GM12878 (cell line): ENCODE measurements around the gene UTP14A. TPM values are rescaled to one million over a fixed set of nuclear protein-coding genes. Genes with fewer than 3 reads are reported as not detected.

Experiments
- ATAC-seq: fragments of 200-7000 bp; cut with Tn5 transposase; 3 replicates; pipeline ENCODE4 v1.9.1; 2020; ENCODE audit warnings: mild to moderate bottlenecking, moderate library complexity
- BruUV-seq: library from RNA; stranded (reverse); fragments of 400-500 nt; replicated peaks from 2 replicates; lab custom pipeline; 2021; lab: Mats Ljungman, UMichigan
- CTCF ChIA-PET: fragments of 300-600 bp; sonication (Branson Sonifier 250); formaldehyde crosslinking; extraction: SDS; loops from one replicate; lab custom pipeline; 2021; ENCODE audit warnings: inconsistent platforms; lab: Yijun Ruan, JAX
- POLR2A ChIA-PET: fragments of 350-600 bp; formaldehyde crosslinking; extraction: SDS; loops from one replicate; lab custom pipeline; 2021; ENCODE audit warnings: inconsistent platforms; lab: Charles Lee
- RAD21 ChIA-PET: fragments of 300-600 bp; sonication (Branson Sonifier 250); formaldehyde crosslinking; loops from one replicate; lab custom pipeline; 2023; ENCODE audit warnings: antibody characterized with exemption; ENCODE audit not compliant: unreplicated experiment; lab: Charles Lee
- SMC1A ChIA-PET: fragments of 300-600 bp; sonication (Branson Sonifier 250); formaldehyde crosslinking; loops from one replicate; lab custom pipeline; 2023; ENCODE audit not compliant: unreplicated experiment, uncharacterized antibody; lab: Charles Lee
- DNase-seq: peaks from one replicate; pipeline ENCODE4 v3.0.0-alpha.2; 2011; ENCODE audit warnings: low read depth, low spot score
- FAIRE-seq: peaks from 3 replicates; lab custom pipeline; 2011; peaks lifted over from hg19 to GRCh38; lab: Jason Lieb, UNC
- H2AFZ ChIP-seq: 2 replicates; pipeline ENCODE4 v1.6.0; 2011; ENCODE audit warnings: low read depth, low read length, control low read depth; ENCODE audit not compliant: control insufficient read depth
- H3K27ac ChIP-seq: 2 replicates; pipeline ENCODE4 v1.5.1; 2011; ENCODE audit warnings: control low read depth; ENCODE audit not compliant: control insufficient read depth, insufficient read depth
- H3K27me3 ChIP-seq, 2 experiments: replicated peaks in 1 of 2; 2 replicates each; pipeline versions ENCODE4 v1.6.0 to v1.6.1; 2011; ENCODE audit warnings: low read length in 1 of 2; ENCODE audit not compliant: control insufficient read depth in 2 of 2, insufficient read depth in 2 of 2
- H3K36me3 ChIP-seq, 2 experiments: 2 replicates each; pipeline ENCODE4 v1.5.1; 2011; ENCODE audit warnings: low read length in 1 of 2; ENCODE audit not compliant: control insufficient read depth in 2 of 2, insufficient read depth in 2 of 2
- H3K4me1 ChIP-seq: 2 replicates; pipeline ENCODE4 v1.6.1; 2011; ENCODE audit warnings: mild to moderate bottlenecking, low read length, moderate library complexity, mixed read lengths; ENCODE audit not compliant: control insufficient read depth, insufficient read depth
- H3K4me2 ChIP-seq: 2 replicates; pipeline ENCODE4 v1.6.0; 2011; ENCODE audit warnings: control low read depth; ENCODE audit not compliant: control insufficient read depth, insufficient read depth
- H3K4me3 ChIP-seq: fragments of 200-600 bp; sonication (generic); 2 replicates; pipeline ENCODE4 v1.5.1; 2016
- H3K79me2 ChIP-seq: 2 replicates; pipeline ENCODE4 v1.6.0; 2011; ENCODE audit warnings: low read length; ENCODE audit not compliant: control insufficient read depth, insufficient read depth
- H3K9ac ChIP-seq: 2 replicates; pipeline ENCODE4 v1.8.0; 2011; ENCODE audit warnings: low read length, control low read depth, mixed read lengths; ENCODE audit not compliant: control insufficient read depth, insufficient read depth
- H3K9me3 ChIP-seq: replicated peaks from 3 replicates; pipeline ENCODE4 v1.5.1; 2011; ENCODE audit warnings: mild to moderate bottlenecking, low read length; ENCODE audit not compliant: control insufficient read depth, insufficient read depth
- H4K20me1 ChIP-seq: 2 replicates; pipeline ENCODE4 v1.6.0; 2011; ENCODE audit not compliant: control insufficient read depth, insufficient read depth
- HCFC1 ChIP-seq: fragments of 150-350 bp; IDR thresholded peaks from 2 replicates; pipeline ENCODE4 v1.6.1; 2014; ENCODE audit warnings: low read length
- NFYA ChIP-seq: IDR thresholded peaks from 2 replicates; pipeline ENCODE4 v1.6.1; 2011; ENCODE audit warnings: low read depth, mild to moderate bottlenecking, low read length, improper control_type of control experiment, borderline replicate concordance
- NRF1 ChIP-seq: conservative IDR thresholded peaks from 2 replicates; pipeline ENCODE4 v1.6.1; 2011; ENCODE audit warnings: mild to moderate bottlenecking, low read depth, low read length, improper control_type of control experiment
- SIX5 ChIP-seq: IDR thresholded peaks from 2 replicates; pipeline ENCODE4 v1.6.1; 2011; ENCODE audit warnings: mild to moderate bottlenecking, low read depth, low read length, moderate library complexity; ENCODE audit not compliant: severe bottlenecking
- TBL1XR1 ChIP-seq: IDR thresholded peaks from 2 replicates; pipeline ENCODE4 v1.6.1; 2012; ENCODE audit warnings: low read depth, low read length, improper control_type of control experiment
- WRNIP1 ChIP-seq: IDR thresholded peaks from 2 replicates; pipeline ENCODE4 v1.6.1; 2011; ENCODE audit warnings: low read depth, low read length, improper control_type of control experiment, borderline replicate concordance
- YY1 ChIP-seq: IDR thresholded peaks from 2 replicates; pipeline ENCODE4 v1.6.1; 2011; ENCODE audit warnings: low read depth, mild to moderate bottlenecking, low read length
- WGBS: methylation state at CpG from one replicate; pipeline ENCODE4 v1.1.6; 2016; ENCODE audit warnings: low lambda C conversion rate; ENCODE audit not compliant: insufficient replicate concordance, insufficient coverage; ENCODE audit errors: missing lambda C conversion rate; 5-methylcytosine and 5-hydroxymethylcytosine counted together
- in situ Hi-C: fragments of 300-500 bp; cut with MboI; formaldehyde crosslinking; loops from 9 replicates; pipeline ENCODE4 v1.14.3; 2018; ENCODE audit warnings: mixed read lengths
- intact Hi-C: fragments of 100-400 bp; cut with micrococcal nuclease; formaldehyde crosslinking; loops from one replicate; pipeline ENCODE4 v1.14.2; 2022; ENCODE audit not compliant: unreplicated experiment
- polyA plus RNA-seq, 11 experiments: library from polyadenylated mRNA; depleted of rRNA in 4 of 11; unstranded in 6 of 11; stranded (reverse) in 5 of 11; fragments of >200 nt; fragmentation: Nextera tagmentation in 4 of 11; fragmentation: Illumina TruSeq in 1 of 11; extraction: Ambion mirVana in 4 of 11; extraction: Trizol in 1 of 11; gene quantifications; 1 replicate in 1 of 11; 2 replicates in 10 of 11; pipeline versions ENCODE4 v1.2.1 to v1.2.3, GENCODE V29; 2011 to 2016; ENCODE audit warnings: inconsistent platforms in 2 of 11, missing spikeins in 2 of 11, low read depth in 1 of 11
- total RNA-seq, 4 experiments: library from RNA; depleted of rRNA in 3 of 4; stranded (reverse); fragments of >200 nt in 3 of 4; fragmentation: Illumina TruSeq in 1 of 4; extraction: Trizol in 1 of 4; gene quantifications; 2 replicates each; pipeline versions ENCODE4 v1.2.1 to v1.2.3, GENCODE V29; 2013 to 2021
- TF ChIP-seq, protein P1 (sequence below): fragments of 450-650 bp; IDR thresholded peaks from 2 replicates; pipeline ENCODE4 v1.6.1; 2017; ENCODE audit warnings: antibody characterized with exemption, mild to moderate bottlenecking, moderate library complexity
- TF ChIP-seq, protein P2 (sequence below): fragments of 450-650 bp; IDR thresholded peaks from 2 replicates; pipeline ENCODE4 v1.6.1; 2017; ENCODE audit warnings: mild to moderate bottlenecking, moderate library complexity
- TF ChIP-seq, protein P3 (sequence below): fragments of 450-650 bp; IDR thresholded peaks from 2 replicates; pipeline ENCODE4 v1.6.1; 2016; ENCODE audit warnings: mild to moderate bottlenecking
- TF ChIP-seq, protein P4 (sequence below): fragments of 450-650 bp; IDR thresholded peaks from 2 replicates; pipeline ENCODE4 v1.6.1; 2017; ENCODE audit warnings: mild to moderate bottlenecking, moderate library complexity

UTP14A gene
- total and polyA plus RNA-seq, 10 of the 15 experiments (the other 5 are each of a cell fraction or from before 2014, with no cell fraction given) = 16.9 to 49.8 (median 31.4) TPM

DNA sequence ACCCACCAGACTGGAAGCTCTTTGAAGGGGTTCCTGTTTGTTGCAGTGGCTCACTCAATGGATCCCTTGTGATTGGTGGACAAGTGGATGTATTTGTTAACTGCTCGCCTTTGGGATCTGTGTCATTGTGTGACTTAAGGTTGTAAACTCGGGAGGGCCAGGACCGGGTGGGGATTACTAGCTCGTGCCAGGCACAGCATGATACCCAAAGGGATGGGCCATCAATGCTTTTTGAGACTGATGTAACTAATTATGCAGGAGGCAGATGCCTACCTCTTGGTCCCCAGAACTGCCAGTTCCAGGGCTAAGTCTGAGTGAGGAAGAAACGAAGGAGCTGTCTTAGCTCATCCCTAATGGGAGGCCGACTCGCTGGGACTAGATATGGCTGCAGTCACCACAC lies 27.7 kb downstream of the UTP14A start:
- Histone ChIP-seq H4K20me1 (no peaks in the 10 kb centered on the region), H3K9me3 (no peaks in the 10 kb centered on the region; the same call in 2 of the 3 replicates), H3K36me3 (no peaks in the 10 kb centered on the region), H3K9ac (no peak overlapping the region), H3K4me3 (no peak overlapping the region), H3K27me3 (no peaks in the 10 kb centered on the region), H3K4me1 (no peaks in the 10 kb centered on the region), H3K4me2 (no peak overlapping the region), H3K27ac (no peak overlapping the region), H3K79me2 (no peaks in the 10 kb centered on the region), H2AFZ (no peak overlapping the region)
- CTCF ChIA-PET = no interaction called here
- POLR2A ChIA-PET = interaction anchor here (0.6 kb wide), 3 partner anchors 10 to 1761 kb away, joined by 3 to 4 read pairs (median 3); no protein-coding TSS in a partner anchor
- FAIRE-seq (no peak), DNase-seq (no peak), ATAC-seq (no peak)
- SMC1A ChIA-PET = no interaction called here
- BruUV-seq = no TSS peak
- intact Hi-C loops = loop anchor here (10.0 kb wide), 1 partner anchor 241 kb away; the partner anchor contains the start of gene RAB33A
- WGBS = 48% methylated on average over 7 of the region's 7 CpGs
- RAD21 ChIA-PET = interaction anchor here (0.7 to 1.0 kb wide), 2 partner anchors 94 to 185 kb away, joined by 3 read pairs; no protein-coding TSS in a partner anchor
- in situ Hi-C loops = no loop called here
- TF ChIP-seq, protein P1, sequence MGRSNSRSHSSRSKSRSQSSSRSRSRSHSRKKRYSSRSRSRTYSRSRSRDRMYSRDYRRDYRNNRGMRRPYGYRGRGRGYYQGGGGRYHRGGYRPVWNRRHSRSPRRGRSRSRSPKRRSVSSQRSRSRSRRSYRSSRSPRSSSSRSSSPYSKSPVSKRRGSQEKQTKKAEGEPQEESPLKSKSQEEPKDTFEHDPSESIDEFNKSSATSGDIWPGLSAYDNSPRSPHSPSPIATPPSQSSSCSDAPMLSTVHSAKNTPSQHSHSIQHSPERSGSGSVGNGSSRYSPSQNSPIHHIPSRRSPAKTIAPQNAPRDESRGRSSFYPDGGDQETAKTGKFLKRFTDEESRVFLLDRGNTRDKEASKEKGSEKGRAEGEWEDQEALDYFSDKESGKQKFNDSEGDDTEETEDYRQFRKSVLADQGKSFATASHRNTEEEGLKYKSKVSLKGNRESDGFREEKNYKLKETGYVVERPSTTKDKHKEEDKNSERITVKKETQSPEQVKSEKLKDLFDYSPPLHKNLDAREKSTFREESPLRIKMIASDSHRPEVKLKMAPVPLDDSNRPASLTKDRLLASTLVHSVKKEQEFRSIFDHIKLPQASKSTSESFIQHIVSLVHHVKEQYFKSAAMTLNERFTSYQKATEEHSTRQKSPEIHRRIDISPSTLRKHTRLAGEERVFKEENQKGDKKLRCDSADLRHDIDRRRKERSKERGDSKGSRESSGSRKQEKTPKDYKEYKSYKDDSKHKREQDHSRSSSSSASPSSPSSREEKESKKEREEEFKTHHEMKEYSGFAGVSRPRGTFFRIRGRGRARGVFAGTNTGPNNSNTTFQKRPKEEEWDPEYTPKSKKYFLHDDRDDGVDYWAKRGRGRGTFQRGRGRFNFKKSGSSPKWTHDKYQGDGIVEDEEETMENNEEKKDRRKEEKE = no peak
- no peak for TF ChIP-seq NRF1
- no peak for TF ChIP-seq TBL1XR1
- no peak for TF ChIP-seq YY1
- TF ChIP-seq, protein P2, sequence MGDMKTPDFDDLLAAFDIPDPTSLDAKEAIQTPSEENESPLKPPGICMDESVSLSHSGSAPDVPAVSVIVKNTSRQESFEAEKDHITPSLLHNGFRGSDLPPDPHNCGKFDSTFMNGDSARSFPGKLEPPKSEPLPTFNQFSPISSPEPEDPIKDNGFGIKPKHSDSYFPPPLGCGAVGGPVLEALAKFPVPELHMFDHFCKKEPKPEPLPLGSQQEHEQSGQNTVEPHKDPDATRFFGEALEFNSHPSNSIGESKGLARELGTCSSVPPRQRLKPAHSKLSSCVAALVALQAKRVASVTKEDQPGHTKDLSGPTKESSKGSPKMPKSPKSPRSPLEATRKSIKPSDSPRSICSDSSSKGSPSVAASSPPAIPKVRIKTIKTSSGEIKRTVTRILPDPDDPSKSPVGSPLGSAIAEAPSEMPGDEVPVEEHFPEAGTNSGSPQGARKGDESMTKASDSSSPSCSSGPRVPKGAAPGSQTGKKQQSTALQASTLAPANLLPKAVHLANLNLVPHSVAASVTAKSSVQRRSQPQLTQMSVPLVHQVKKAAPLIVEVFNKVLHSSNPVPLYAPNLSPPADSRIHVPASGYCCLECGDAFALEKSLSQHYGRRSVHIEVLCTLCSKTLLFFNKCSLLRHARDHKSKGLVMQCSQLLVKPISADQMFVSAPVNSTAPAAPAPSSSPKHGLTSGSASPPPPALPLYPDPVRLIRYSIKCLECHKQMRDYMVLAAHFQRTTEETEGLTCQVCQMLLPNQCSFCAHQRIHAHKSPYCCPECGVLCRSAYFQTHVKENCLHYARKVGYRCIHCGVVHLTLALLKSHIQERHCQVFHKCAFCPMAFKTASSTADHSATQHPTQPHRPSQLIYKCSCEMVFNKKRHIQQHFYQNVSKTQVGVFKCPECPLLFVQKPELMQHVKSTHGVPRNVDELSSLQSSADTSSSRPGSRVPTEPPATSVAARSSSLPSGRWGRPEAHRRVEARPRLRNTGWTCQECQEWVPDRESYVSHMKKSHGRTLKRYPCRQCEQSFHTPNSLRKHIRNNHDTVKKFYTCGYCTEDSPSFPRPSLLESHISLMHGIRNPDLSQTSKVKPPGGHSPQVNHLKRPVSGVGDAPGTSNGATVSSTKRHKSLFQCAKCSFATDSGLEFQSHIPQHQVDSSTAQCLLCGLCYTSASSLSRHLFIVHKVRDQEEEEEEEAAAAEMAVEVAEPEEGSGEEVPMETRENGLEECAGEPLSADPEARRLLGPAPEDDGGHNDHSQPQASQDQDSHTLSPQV = no peak
- TF ChIP-seq SIX5 = no peak
- TF ChIP-seq, protein P3, sequence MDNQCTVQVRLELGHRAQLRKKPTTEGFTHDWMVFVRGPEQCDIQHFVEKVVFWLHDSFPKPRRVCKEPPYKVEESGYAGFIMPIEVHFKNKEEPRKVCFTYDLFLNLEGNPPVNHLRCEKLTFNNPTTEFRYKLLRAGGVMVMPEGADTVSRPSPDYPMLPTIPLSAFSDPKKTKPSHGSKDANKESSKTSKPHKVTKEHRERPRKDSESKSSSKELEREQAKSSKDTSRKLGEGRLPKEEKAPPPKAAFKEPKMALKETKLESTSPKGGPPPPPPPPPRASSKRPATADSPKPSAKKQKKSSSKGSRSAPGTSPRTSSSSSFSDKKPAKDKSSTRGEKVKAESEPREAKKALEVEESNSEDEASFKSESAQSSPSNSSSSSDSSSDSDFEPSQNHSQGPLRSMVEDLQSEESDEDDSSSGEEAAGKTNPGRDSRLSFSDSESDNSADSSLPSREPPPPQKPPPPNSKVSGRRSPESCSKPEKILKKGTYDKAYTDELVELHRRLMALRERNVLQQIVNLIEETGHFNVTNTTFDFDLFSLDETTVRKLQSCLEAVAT = no peak
- no peak for TF ChIP-seq NFYA
- no peak for TF ChIP-seq WRNIP1
- TF ChIP-seq, protein P4, sequence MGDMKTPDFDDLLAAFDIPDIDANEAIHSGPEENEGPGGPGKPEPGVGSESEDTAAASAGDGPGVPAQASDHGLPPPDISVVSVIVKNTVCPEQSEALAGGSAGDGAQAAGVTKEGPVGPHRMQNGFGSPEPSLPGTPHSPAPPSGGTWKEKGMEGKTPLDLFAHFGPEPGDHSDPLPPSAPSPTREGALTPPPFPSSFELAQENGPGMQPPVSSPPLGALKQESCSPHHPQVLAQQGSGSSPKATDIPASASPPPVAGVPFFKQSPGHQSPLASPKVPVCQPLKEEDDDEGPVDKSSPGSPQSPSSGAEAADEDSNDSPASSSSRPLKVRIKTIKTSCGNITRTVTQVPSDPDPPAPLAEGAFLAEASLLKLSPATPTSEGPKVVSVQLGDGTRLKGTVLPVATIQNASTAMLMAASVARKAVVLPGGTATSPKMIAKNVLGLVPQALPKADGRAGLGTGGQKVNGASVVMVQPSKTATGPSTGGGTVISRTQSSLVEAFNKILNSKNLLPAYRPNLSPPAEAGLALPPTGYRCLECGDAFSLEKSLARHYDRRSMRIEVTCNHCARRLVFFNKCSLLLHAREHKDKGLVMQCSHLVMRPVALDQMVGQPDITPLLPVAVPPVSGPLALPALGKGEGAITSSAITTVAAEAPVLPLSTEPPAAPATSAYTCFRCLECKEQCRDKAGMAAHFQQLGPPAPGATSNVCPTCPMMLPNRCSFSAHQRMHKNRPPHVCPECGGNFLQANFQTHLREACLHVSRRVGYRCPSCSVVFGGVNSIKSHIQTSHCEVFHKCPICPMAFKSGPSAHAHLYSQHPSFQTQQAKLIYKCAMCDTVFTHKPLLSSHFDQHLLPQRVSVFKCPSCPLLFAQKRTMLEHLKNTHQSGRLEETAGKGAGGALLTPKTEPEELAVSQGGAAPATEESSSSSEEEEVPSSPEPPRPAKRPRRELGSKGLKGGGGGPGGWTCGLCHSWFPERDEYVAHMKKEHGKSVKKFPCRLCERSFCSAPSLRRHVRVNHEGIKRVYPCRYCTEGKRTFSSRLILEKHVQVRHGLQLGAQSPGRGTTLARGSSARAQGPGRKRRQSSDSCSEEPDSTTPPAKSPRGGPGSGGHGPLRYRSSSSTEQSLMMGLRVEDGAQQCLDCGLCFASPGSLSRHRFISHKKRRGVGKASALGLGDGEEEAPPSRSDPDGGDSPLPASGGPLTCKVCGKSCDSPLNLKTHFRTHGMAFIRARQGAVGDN = no peak
- no peak for TF ChIP-seq HCFC1
